GM21825 (cell line): ENCODE measurements around the gene SLC9A9.
"Not testable (repeated sequence)": the region's sequence is repeated elsewhere in the genome, so short reads cannot be mapped to it uniquely, and the experiment has no call there.

Experiments
- ATAC-seq: cut with Tn5 transposase; IDR thresholded peaks from one replicate; pipeline ENCODE4 v1.9.1; 2021; ENCODE audit warnings: mild to moderate bottlenecking, moderate library complexity; ENCODE audit not compliant: unreplicated experiment

The SLC9A9 gene

GRCh38 chr3:143525408-143525807 lies 322.9 kb downstream of the SLC9A9 start:
- ATAC-seq: no peak

- no peak for ATAC-seq
These were observed 326.5 kb downstream of the SLC9A9 start for GRCh38 chr3:143521803-143522202.

GRCh38 chr3:143517131-143517530 lies 331.1 kb downstream of the SLC9A9 start:
- not testable (repeated sequence) for ATAC-seq

GRCh38 chr3:143514874-143515273 lies 333.4 kb downstream of the SLC9A9 start:
- ATAC-seq: no peak

GRCh38 chr3:143514109-143514508 lies 334.2 kb downstream of the SLC9A9 start:
- no peak for ATAC-seq

- ATAC-seq: no peak
These were observed 336.9 kb downstream of the SLC9A9 start for GRCh38 chr3:143511174-143511879.

- no peak for ATAC-seq
These were observed 337.7 kb downstream of the SLC9A9 start for GRCh38 chr3:143510601-143511000.

- ATAC-seq: no peak
These were observed 340.3 kb downstream of the SLC9A9 start for GRCh38 chr3:143507735-143508580.

- no peak for ATAC-seq
These were observed 342.1 kb downstream of the SLC9A9 start for GRCh38 chr3:143506190-143506589.

GRCh38 chr3:143503325-143503885 lies 344.9 kb downstream of the SLC9A9 start:
- no peak for ATAC-seq

GRCh38 chr3:143502081-143502480 lies 346.2 kb downstream of the SLC9A9 start:
- ATAC-seq: no peak

- no peak for ATAC-seq
These were observed 350.9 kb downstream of the SLC9A9 start for GRCh38 chr3:143497382-143497781.

- ATAC-seq: no peak
These were observed 352.1 kb downstream of the SLC9A9 start for GRCh38 chr3:143496191-143496590.

- ATAC-seq: no peak
These were observed 352.7 kb downstream of the SLC9A9 start for GRCh38 chr3:143495527-143495926.

- no peak for ATAC-seq
These were observed 361.7 kb downstream of the SLC9A9 start for GRCh38 chr3:143486611-143487010.

GRCh38 chr3:143484846-143485512 lies 363.3 kb downstream of the SLC9A9 start:
- no peak for ATAC-seq

GRCh38 chr3:143483214-143483613 lies 365.1 kb downstream of the SLC9A9 start:
- ATAC-seq: no peak

- ATAC-seq: no peak
These were observed 365.9 kb downstream of the SLC9A9 start for GRCh38 chr3:143482106-143483088.

- no peak for ATAC-seq
These were observed 367.9 kb downstream of the SLC9A9 start for GRCh38 chr3:143480344-143480743.

GRCh38 chr3:143479727-143480126 lies 368.5 kb downstream of the SLC9A9 start:
- no peak for ATAC-seq
